Hematopoietic multipotent progenitor cell (in vitro differentiated cells): ENCODE measurements around the gene ZFP14. TPM values are rescaled to one million over a fixed set of nuclear protein-coding genes. Genes with fewer than 3 reads are reported as not detected.
A peak's percentile ranks its signal among the peaks of the same experiment; 100 is the strongest.

Experiments used
- DNase-seq, 3 donors: peaks; one replicate each; pipeline ENCODE4 v3.0.0-alpha.2; 2011 to 2015; ENCODE audit warnings: low read depth in 2 of 3, low spot score in 2 of 3
- total RNA-seq: library from RNA; depleted of rRNA; stranded (reverse); fragments of >200 nt; gene quantifications from one replicate; pipeline ENCODE4 v1.2.3, GENCODE V29; 2012

The ZFP14 gene
- 4.0 TPM for total RNA-seq

DNA sequence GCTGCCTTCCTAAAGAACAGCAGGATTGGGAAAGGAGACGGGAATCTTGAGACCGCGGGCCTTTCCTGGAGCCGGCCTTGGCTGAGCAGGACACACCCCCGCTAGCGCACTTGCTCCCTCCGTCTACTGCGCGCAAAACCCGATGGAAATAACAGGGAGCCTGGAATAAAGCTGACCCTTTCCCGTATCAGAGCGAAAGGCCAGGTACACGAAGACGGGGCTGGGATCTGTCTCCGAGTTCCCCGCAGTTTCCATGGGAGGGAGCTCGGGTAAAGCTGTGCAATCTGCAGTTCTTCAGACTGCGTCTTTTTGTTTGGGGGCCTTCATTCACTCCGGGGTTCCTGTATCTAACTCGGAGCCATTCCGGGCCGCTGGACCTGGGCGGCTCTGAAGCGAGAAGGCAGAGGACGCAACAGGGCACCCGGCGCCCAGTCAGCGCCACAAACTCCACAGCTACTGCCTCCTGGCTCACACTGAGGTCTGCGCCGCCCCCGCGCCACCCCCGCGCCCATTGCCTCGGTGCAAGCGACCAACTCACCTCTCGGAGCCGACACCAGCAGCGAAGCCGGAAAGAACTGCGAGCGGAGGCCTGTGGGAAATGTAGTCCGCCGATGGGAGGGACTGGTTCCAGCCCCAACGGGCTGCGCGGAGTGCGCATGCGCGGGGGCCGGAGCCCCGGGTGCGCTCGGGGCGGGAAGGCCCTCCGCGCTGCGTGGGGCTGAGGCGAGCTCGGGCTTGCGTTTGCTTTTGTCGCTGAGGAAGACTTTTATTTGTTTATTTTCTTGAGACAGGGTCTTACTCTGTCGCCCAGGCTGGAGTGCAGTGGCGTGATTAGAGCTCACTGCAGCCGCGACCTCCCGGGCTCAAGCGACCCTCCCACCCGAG is at the start of gene ZFP14:
Gene ZFP14 (minus strand): TSS at position 577 of the 885 bp plus-strand sequence. CDS start 11,309 bp downstream, outside the sequence.
- DNase-seq: peak; percentile 78 to 98 (median 96)

DNA sequence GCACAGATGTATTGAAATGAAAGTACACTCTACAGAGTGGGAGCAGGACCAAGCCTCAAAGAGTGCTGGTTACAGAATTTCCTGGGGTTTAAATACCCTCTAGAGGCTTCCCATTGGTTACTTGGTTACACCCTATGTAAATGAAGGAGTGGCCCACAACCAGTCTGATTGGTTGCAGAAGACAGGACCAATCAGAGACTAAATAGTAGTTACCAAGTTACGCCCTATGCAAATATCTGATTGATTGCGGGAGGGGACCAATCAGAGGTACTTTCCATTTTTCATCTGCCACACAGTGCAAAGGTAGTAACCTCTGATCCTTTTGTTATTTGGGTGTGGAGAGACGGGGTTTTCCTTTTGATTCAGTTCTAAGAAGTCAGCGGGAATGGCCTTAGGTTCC is 44.9 kb upstream of the ZFP14 start:
- no peak for DNase-seq

GRCh38 chr19:36421749-36422481 is 42.9 kb upstream of the ZFP14 start:
- DNase-seq: no peak

GRCh38 chr19:36420961-36421748 is 42.2 kb upstream of the ZFP14 start:
- peak in 2 of 3 donors; percentile 9 to 12 for DNase-seq

GRCh38 chr19:36418287-36419001 is 39.4 kb upstream of the ZFP14 start, which contains the start of gene ZFP82:
TSS of gene ZFP82 (minus strand) at chr19:36418644. CDS start at chr19:36409789, 8,855 bp downstream.
- peak; percentile 44 to 90 (median 83) for DNase-seq

DNA sequence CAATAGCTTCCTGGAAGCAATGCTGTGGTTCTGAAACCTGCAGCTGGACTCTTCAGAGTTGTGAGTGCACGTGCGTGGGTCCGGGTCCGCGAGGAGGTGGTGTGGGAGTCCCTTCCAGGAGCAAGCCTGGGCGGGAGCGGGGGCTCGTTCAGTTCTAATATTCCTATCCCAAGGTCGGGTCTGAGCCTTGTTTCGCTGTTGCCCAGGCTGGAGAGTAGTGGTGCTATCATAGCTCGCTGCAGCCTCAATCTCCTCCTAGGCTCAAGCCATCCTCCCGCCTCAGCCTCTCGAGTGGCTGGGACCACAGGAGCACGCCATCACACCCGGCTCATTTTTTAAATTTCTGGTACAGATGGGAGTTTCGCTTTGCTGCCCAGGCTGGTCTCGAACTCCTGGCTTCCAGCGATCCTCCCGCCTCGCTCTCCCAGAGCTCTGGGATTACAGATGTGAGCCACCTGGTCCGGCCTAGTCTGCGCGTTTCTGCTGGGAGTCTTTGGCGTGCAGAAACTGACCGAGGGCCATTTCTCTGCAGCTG is 38.8 kb upstream of the ZFP14 start:
- no peak for DNase-seq

GRCh38 chr19:36409841-36410240 is 30.8 kb upstream of the ZFP14 start:
- no peak for DNase-seq

DNA sequence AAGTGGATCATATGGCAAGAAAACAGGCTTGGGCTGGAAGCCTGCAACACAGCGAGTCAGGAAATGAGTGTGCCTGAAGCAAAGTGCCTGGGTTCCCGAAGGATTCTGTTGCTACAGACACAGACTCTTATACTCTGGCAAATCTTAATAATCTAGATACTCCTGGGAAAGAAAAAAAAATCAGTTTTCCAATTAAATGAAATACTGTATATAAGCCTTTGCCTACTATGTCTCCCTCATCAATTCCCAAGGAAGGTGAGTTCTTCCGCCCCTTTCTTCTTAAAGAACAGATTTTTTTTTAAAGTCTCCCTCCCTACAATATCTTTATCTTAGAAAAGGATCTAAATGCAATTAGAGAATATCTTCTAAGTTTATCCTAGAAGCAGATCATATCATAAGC is 29.1 kb upstream of the ZFP14 start:
- DNase-seq: no peak

- no peak for DNase-seq
These were observed 25.5 kb upstream of the ZFP14 start for GRCh38 chr19:36404498-36404897.

- no peak for DNase-seq
These were observed 22.5 kb upstream of the ZFP14 start for GRCh38 chr19:36401475-36401874.

GRCh38 chr19:36398571-36398970 is 19.6 kb upstream of the ZFP14 start:
- no peak for DNase-seq

DNA sequence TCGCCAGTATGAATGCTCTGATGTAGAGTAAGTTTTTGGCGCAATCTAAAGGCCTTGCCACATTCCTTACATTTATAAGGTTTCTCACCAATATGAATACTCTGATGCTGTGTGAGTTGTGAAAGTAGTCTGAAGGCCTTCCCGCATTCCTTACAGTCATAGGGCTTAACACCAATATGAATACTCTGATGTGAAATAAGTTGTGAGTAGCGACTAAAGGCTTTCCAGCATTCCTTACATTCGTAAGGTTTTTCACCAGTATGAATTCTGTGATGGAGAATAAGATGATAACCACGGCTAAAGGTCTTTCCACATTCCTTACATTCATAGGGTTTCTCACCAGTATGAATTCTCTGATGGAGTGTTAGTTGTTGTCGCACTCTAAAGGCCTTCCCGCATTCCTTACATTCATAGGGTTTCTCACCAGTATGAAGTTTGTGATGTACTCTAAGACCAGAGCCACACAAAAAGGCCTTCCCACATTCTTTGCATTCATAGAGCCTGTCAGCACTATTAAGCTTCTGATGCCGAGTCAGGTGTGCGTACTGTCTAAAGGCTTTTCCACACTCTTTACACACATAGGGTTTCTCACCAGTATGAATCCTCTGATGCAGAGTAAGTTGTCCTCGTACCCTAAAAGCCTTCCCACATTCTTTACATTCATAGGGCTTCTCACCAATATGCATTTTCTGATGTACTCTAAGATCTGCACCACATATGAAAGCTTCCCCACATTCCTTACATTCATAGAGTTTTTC is 14.1 kb upstream of the ZFP14 start:
- no peak for DNase-seq

- no peak for DNase-seq
These were observed 464 bp upstream of the ZFP14 start for GRCh38 chr19:36379510-36379819.

- no peak for DNase-seq
These were observed 1.3 kb downstream of the ZFP14 start for GRCh38 chr19:36377541-36378178.

DNA sequence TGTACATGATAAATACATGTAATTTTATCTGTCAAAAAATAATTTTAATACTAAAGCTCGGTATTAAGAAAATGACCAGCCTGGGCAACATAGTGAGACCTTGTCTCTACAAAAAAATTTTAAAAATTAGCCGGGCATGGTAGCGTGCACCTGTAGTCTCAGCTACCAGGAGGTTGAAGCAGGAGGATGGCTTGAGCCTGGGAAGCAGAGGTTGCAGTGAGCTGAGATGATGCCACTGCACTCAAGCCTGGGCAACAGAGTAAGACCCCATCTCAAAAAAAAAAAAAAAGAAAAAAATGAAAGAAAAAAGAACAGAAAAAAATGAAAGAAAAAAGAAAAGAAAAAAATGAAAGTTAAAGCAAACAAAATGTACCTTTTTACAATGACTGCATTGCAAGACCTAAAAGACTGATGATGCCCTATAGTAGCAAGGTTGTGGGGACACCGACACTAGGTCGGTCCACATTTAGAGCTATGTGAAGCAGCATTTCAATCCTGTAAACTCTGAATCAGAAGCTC is 5.3 kb downstream of the ZFP14 start:
- DNase-seq: no peak

DNA sequence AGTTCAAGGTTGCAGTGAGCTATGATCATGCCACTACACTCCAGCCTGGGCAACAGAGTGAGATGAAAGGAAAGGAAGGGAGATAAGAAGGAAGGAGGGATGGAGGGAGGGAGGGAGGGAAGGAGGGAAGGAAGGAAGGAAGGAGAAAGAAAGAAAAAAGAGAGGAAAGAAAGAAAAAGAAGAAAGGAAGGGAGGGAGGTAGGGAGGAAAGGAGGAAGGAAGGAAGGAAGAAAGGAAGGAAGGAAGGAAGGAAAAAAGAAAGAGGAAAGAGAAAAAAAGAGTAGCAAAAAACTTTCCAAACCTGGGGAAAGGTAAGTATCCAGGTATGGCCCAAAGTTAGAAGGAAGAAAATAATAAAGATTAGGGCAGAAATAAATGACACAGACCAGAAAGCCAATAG is 7.1 kb downstream of the ZFP14 start:
- no peak for DNase-seq

GRCh38 chr19:36363845-36364244 is 15.2 kb downstream of the ZFP14 start:
- no peak for DNase-seq

DNA sequence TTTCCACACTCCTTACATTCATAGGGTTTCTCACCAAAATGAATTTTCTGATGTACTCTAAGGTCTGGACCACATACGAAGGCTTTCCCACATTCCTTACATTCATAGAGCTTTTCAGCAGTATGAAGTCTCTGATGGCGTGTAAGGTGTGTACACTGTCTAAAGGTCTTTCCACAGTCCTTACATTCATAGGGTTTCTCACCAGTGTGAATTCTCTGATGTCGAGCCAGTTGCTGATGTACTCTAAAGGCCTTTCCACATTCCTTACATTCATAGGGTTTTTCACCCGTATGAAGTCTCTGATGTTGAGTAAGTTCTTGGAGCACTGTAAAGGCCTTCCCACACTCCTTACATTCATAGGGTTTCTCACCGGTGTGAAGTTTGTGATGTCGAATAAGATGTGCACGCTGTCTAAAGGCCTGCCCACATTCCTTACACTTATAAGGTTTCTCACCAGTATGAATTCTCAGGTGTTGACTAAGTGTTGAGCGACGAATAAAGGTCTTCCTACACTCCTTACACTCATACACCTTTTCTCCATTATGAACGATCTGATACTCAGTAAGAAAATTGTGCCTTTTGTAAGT is 38.1 kb downstream of the ZFP14 start:
- DNase-seq: no peak
